ENCODE results near the gene FCRL6. TPM values are rescaled to one million over a fixed set of nuclear protein-coding genes. Genes with fewer than 3 reads are reported as not detected.

The FCRL6 gene
- total and polyA plus RNA-seq, 2 donors (not counting 1 experiment from before 2014, with no cell fraction given), result not detected

DNA sequence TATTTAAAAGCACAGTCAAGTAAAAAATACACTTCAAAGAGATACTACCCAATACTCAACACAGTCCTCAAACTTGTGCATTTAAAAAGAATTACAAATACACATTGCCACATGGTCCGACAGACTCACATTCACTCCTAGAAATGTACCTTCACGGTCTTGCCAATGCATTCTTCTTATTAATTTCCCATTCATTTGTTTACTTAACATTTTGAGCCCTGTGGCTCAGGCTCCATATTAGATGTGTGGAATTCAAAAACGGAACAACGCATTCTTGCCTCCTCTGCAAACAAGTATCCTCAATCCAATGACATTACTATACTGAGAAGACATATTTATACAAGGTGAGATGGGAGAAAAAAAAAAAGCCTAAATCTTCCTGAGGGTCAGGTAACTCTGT is 23.9 kb upstream of the FCRL6 start:
- DNase-seq (ENCODE audit: low read depth in 2 of 2), result no peak
- Histone ChIP-seq H3K9me3 (ENCODE audit: control insufficient read depth, insufficient read depth, low read depth, low read length) (no peaks in the 10 kb centered on the region), H3K79me2 (ENCODE audit: control insufficient read depth, insufficient read depth, low read length) (no peaks in the 10 kb centered on the region), H3K27ac (ENCODE audit: insufficient read depth, low read length) (no peak overlapping the region), H3K9ac (ENCODE audit: insufficient read depth, low read length) (no peak overlapping the region), H3K4me1 (ENCODE audit: control insufficient read depth, extremely low read depth, insufficient read depth, low read length) (no peaks in the 10 kb centered on the region), H3K4me2 (ENCODE audit: extremely low read depth, insufficient read depth, low read length) (no peak overlapping the region), H3K4me3 (replicated peaks in 1 of 4; ENCODE audit: control extremely low read depth in 1 of 4, insufficient read depth in 1 of 4, low read depth in 3 of 4, low read length in 4 of 4) (no peak overlapping the region), H3K36me3 (ENCODE audit: control insufficient read depth, insufficient read depth, low read length) (no peaks in the 10 kb centered on the region), H4K20me1 (ENCODE audit: control insufficient read depth, extremely low read depth, insufficient read depth, low read length) (no peaks in the 10 kb centered on the region), H2AFZ (ENCODE audit: low read length) (no peak overlapping the region), H3K27me3 (ENCODE audit: control insufficient read depth, insufficient read depth, low read length) (no peaks in the 10 kb centered on the region)
- no peak for TF ChIP-seq EZH2 (IDR thresholded peaks at IDR 0.05; ENCODE audit: low read length, missing control alignments)
- TF ChIP-seq, protein P1, sequence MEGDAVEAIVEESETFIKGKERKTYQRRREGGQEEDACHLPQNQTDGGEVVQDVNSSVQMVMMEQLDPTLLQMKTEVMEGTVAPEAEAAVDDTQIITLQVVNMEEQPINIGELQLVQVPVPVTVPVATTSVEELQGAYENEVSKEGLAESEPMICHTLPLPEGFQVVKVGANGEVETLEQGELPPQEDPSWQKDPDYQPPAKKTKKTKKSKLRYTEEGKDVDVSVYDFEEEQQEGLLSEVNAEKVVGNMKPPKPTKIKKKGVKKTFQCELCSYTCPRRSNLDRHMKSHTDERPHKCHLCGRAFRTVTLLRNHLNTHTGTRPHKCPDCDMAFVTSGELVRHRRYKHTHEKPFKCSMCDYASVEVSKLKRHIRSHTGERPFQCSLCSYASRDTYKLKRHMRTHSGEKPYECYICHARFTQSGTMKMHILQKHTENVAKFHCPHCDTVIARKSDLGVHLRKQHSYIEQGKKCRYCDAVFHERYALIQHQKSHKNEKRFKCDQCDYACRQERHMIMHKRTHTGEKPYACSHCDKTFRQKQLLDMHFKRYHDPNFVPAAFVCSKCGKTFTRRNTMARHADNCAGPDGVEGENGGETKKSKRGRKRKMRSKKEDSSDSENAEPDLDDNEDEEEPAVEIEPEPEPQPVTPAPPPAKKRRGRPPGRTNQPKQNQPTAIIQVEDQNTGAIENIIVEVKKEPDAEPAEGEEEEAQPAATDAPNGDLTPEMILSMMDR (conservative IDR thresholded peaks at IDR 0.05 in 1 of 2, IDR thresholded peaks at IDR 0.05 in 1 of 2; ENCODE audit: low read depth in 1 of 2, low read length in 2 of 2), result no peak

DNA sequence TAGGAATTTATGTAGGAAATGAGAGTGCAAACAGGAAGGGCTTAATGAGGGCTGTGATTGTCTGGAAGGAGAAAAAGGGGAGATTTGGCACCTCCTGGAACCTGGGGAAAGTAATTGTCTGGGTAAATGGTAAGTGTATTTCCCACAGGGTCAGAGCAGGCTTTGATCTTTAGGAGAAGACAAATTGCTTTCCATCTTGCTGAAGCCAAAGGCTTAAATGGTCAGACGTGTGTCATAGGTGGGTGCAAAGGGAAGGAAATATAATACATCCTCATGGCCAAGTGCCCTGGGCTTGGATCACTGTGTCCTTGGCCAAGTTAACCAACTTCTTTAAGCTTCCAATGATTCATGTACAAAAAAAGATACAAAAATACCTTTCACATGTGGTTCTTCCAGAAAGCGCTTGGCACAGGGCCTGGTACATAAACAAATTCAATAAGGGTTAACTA is 22.7 kb upstream of the FCRL6 start:
- Histone ChIP-seq H2AFZ (ENCODE audit: low read length) (no peak overlapping the region), H3K4me1 (ENCODE audit: control insufficient read depth, extremely low read depth, insufficient read depth, low read length) (no peaks in the 10 kb centered on the region), H3K9ac (ENCODE audit: insufficient read depth, low read length) (no peak overlapping the region), H3K36me3 (ENCODE audit: control insufficient read depth, insufficient read depth, low read length) (no peaks in the 10 kb centered on the region), H3K79me2 (ENCODE audit: control insufficient read depth, insufficient read depth, low read length) (no peaks in the 10 kb centered on the region), H3K27me3 (ENCODE audit: control insufficient read depth, insufficient read depth, low read length) (no peaks in the 10 kb centered on the region), H3K27ac (ENCODE audit: insufficient read depth, low read length) (no peak overlapping the region), H4K20me1 (ENCODE audit: control insufficient read depth, extremely low read depth, insufficient read depth, low read length) (no peaks in the 10 kb centered on the region), H3K4me3 (replicated peaks in 1 of 4; ENCODE audit: control extremely low read depth in 1 of 4, insufficient read depth in 1 of 4, low read depth in 3 of 4, low read length in 4 of 4) (no peak overlapping the region), H3K9me3 (ENCODE audit: control insufficient read depth, insufficient read depth, low read depth, low read length) (no peaks in the 10 kb centered on the region), H3K4me2 (ENCODE audit: extremely low read depth, insufficient read depth, low read length) (no peak overlapping the region)
- TF ChIP-seq, protein P1 (conservative IDR thresholded peaks at IDR 0.05 in 1 of 2, IDR thresholded peaks at IDR 0.05 in 1 of 2; ENCODE audit: low read depth in 1 of 2, low read length in 2 of 2), result no peak
- no peak for TF ChIP-seq EZH2 (IDR thresholded peaks at IDR 0.05; ENCODE audit: low read length, missing control alignments)
- DNase-seq (ENCODE audit: low read depth in 2 of 2), result peak; percentile 78 to 92

DNA sequence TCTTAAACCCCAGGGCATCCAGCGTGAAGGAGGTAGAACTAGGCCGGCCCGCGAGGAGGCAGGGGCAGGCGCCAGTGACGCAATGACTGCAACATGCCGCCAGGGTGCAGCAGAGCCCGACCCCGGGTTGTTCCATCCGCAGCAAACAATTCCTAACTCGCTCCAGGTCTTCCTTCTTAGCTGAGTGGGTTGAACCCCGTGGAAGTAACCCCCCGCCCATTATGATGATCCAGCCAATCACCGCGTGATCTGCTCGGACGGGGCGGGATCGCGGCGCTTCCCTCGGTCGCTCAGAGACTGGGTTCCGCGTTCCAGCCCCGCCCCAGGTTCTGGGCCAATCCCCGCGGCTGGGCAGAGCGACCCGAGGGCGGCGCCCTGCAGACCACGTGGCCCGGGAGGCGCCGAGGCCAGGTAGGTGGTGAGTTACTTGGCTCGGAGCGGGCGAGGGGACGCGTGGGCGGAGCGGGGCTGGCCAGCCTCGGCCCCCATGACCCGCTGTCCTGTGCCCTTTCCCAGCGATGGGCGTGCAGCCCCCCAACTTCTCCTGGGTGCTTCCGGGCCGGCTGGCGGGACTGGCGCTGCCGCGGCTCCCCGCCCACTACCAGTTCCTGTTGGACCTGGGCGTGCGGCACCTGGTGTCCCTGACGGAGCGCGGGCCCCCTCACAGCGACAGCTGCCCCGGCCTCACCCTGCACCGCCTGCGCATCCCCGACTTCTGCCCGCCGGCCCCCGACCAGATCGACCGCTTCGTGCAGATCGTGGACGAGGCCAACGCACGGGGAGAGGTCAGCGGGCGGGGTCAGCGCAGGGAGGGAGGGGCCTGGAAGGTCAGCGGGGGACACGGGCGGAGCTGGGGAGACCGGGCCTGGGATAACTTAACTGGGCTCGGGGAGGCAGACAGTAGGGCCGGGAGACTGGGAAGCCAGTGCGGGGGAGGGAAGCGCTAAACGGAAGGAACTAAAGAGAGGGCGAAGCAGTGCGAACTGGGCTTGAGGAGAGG is 21.3 kb upstream of the FCRL6 start, which contains the start of gene DUSP23:
TSS of gene DUSP23 (plus strand) at position 380 of the 1,000 bp plus-strand sequence. CDS start at position 519, 139 bp downstream.
- Histone ChIP-seq H3K9ac (ENCODE audit: insufficient read depth, low read length) (peak within 1 kb of the TSS; percentile 43), H3K27me3 (ENCODE audit: control insufficient read depth, insufficient read depth, low read length) (no peaks in the 10 kb centered on the region), H3K79me2 (ENCODE audit: control insufficient read depth, insufficient read depth, low read length) (no peaks in the 10 kb centered on the region), H3K27ac (ENCODE audit: insufficient read depth, low read length) (no peak within 1 kb of the TSS), H3K4me1 (ENCODE audit: control insufficient read depth, extremely low read depth, insufficient read depth, low read length) (no peaks in the 10 kb centered on the region), H4K20me1 (ENCODE audit: control insufficient read depth, extremely low read depth, insufficient read depth, low read length) (no peaks in the 10 kb centered on the region), H3K4me2 (ENCODE audit: extremely low read depth, insufficient read depth, low read length) (peak within 1 kb of the TSS; percentile 80), H3K36me3 (ENCODE audit: control insufficient read depth, insufficient read depth, low read length) (no peaks in the 10 kb centered on the region), H3K9me3 (ENCODE audit: control insufficient read depth, insufficient read depth, low read depth, low read length) (no peaks in the 10 kb centered on the region), H3K4me3 (replicated peaks in 1 of 4; ENCODE audit: control extremely low read depth in 1 of 4, insufficient read depth in 1 of 4, low read depth in 3 of 4, low read length in 4 of 4) (peak within 1 kb of the TSS; percentile 56 to 83 (median 62)), H2AFZ (ENCODE audit: low read length) (peak within 1 kb of the TSS; percentile 90)
- TF ChIP-seq, protein P1 (conservative IDR thresholded peaks at IDR 0.05 in 1 of 2, IDR thresholded peaks at IDR 0.05 in 1 of 2; ENCODE audit: low read depth in 1 of 2, low read length in 2 of 2), result peak; percentile 85 to 93
- TF ChIP-seq EZH2 (IDR thresholded peaks at IDR 0.05; ENCODE audit: low read length, missing control alignments), result no peak
- DNase-seq (ENCODE audit: low read depth in 2 of 2), result peak; percentile 97

Measured in fibroblast of lung (primary cell).